Measurements from ENCODE around the gene HEG1. TPM values are rescaled to one million over a fixed set of nuclear protein-coding genes. Genes with fewer than 3 reads are reported as not detected.

The HEG1 gene
- total RNA-seq (2022) (51.8 and 69.8 TPM in 2 replicates), Bru-seq, nascent RNA (percentile 92 among the genes with signal in this experiment), BruChase-seq, experiment 1, labeled RNA remaining after a 2-hour chase (percentile 90 among the genes with signal in this experiment), BruChase-seq, experiment 2, labeled RNA remaining after a 6-hour chase (percentile 85 among the genes with signal in this experiment)
- long read RNA-seq, partial matches to known transcripts = 2 of 43 reads
- long read RNA-seq, other reads (novel, unspliced or antisense) = 41 of 43 reads

GRCh38 chr3:125055913-125056745 lies at the start of gene HEG1:
Gene HEG1, minus strand, starts transcription at chr3:125055997. Its CDS starts 107 bp downstream, at chr3:125055890.
- H3K4me1 Mint-ChIP-seq (ENCODE audit: low read depth, unreplicated experiment) = peaks cover 49% of the 10 kb centered on the region
- H3K27ac Mint-ChIP-seq (ENCODE audit: unreplicated experiment) = peak within 1 kb of the TSS; percentile 33

GRCh38 chr3:125105116-125105515 lies 49.3 kb upstream of the HEG1 start:
- Histone ChIP-seq H3K4me1 (no peaks in the 10 kb centered on the region), H3K9me3 (no peaks in the 10 kb centered on the region), H3K27me3 (replicated peaks; ENCODE audit: control insufficient read depth, insufficient read depth, low read length) (no peaks in the 10 kb centered on the region), H3K4me3 (ENCODE audit: low read depth, low read length) (no peak overlapping the region), H3K36me3 (ENCODE audit: control insufficient read depth, insufficient read depth, low read length) (no peaks in the 10 kb centered on the region; the same call in 1 of the 2 replicates)
- intact Hi-C loops (cut with micrococcal nuclease; ENCODE audit: unreplicated experiment) = no loop called here
- ChIA-PET CTCF (no interaction called here), POLR2A (no interaction called here)
- no peak overlapping the region for H3K4me3 Mint-ChIP-seq (ENCODE audit: unreplicated experiment)
- H3K4me1 Mint-ChIP-seq (ENCODE audit: low read depth, unreplicated experiment) = no peaks in the 10 kb centered on the region
- peaks cover 2% of the 10 kb centered on the region for H3K9me3 Mint-ChIP-seq (ENCODE audit: unreplicated experiment)
- no TSS peak for BruUV-seq (replicated peaks)
- H3K27ac Mint-ChIP-seq (ENCODE audit: unreplicated experiment) = no peak overlapping the region
- DNase-seq = no peak
- no peaks in the 10 kb centered on the region for H3K27me3 Mint-ChIP-seq (ENCODE audit: insufficient read depth, unreplicated experiment)
- no peak for TF ChIP-seq CTCF (IDR thresholded peaks at IDR 0.05; ENCODE audit: insufficient read depth in 1 of 2, low read depth in 1 of 2, low read length in 1 of 2, severe bottlenecking in 1 of 2, unreplicated experiment in 1 of 2)
- H3K36me3 Mint-ChIP-seq (ENCODE audit: insufficient read depth, unreplicated experiment) = peaks cover under 1% of the 10 kb centered on the region

More at GRCh38 chr3:125055913-125056745, at the start of gene HEG1:
- Mint-ChIP-seq H3K4me3 (ENCODE audit: unreplicated experiment) (peak within 1 kb of the TSS; percentile 84), H3K36me3 (ENCODE audit: insufficient read depth, unreplicated experiment) (peaks cover 31% of the 10 kb centered on the region), H3K9me3 (ENCODE audit: unreplicated experiment) (peaks cover 9% of the 10 kb centered on the region), H3K27me3 (ENCODE audit: insufficient read depth, unreplicated experiment) (no peaks in the 10 kb centered on the region)
- POLR2A ChIA-PET = no interaction called here
- no peaks in the 10 kb centered on the region for H3K9me3 ChIP-seq
- no peaks in the 10 kb centered on the region for H3K27me3 ChIP-seq (replicated peaks; ENCODE audit: control insufficient read depth, insufficient read depth, low read length)
- no peak for TF ChIP-seq CTCF (IDR thresholded peaks at IDR 0.05; ENCODE audit: insufficient read depth in 1 of 2, low read depth in 1 of 2, low read length in 1 of 2, severe bottlenecking in 1 of 2, unreplicated experiment in 1 of 2)
- intact Hi-C loops (cut with micrococcal nuclease; ENCODE audit: unreplicated experiment) = loop anchor here (1.0 to 2.0 kb wide), 2 partner anchors 53 to 61 kb away; no protein-coding TSS in a partner anchor
- DNase-seq = peak; percentile 85 to 90
- CTCF ChIA-PET = no interaction called here
- TSS peak; percentile 81 for BruUV-seq (replicated peaks)
- no peaks in the 10 kb centered on the region for H3K36me3 ChIP-seq (ENCODE audit: control insufficient read depth, insufficient read depth, low read length)
- peaks cover 64% of the 10 kb centered on the region for H3K4me1 ChIP-seq
- peak within 1 kb of the TSS; percentile 64 for H3K4me3 ChIP-seq (ENCODE audit: low read depth, low read length)

- H3K9me3 ChIP-seq = no peaks in the 10 kb centered on the region
- ChIA-PET CTCF (no interaction called here), POLR2A (no interaction called here)
- TF ChIP-seq CTCF (IDR thresholded peaks at IDR 0.05; ENCODE audit: insufficient read depth in 1 of 2, low read depth in 1 of 2, low read length in 1 of 2, severe bottlenecking in 1 of 2, unreplicated experiment in 1 of 2) = no peak
- Mint-ChIP-seq H3K27me3 (ENCODE audit: insufficient read depth, unreplicated experiment) (no peaks in the 10 kb centered on the region), H3K9me3 (ENCODE audit: unreplicated experiment) (peaks cover 7% of the 10 kb centered on the region), H3K27ac (ENCODE audit: unreplicated experiment) (no peak overlapping the region), H3K4me1 (ENCODE audit: low read depth, unreplicated experiment) (no peaks in the 10 kb centered on the region), H3K36me3 (ENCODE audit: insufficient read depth, unreplicated experiment) (peaks cover 5% of the 10 kb centered on the region), H3K4me3 (ENCODE audit: unreplicated experiment) (no peak overlapping the region)
- BruUV-seq (replicated peaks) = no TSS peak
- H3K4me1 ChIP-seq = no peaks in the 10 kb centered on the region
- no peaks in the 10 kb centered on the region; the same call in 1 of the 2 replicates for H3K36me3 ChIP-seq (ENCODE audit: control insufficient read depth, insufficient read depth, low read length)
- no peaks in the 10 kb centered on the region for H3K27me3 ChIP-seq (replicated peaks; ENCODE audit: control insufficient read depth, insufficient read depth, low read length)
- intact Hi-C loops (cut with micrococcal nuclease; ENCODE audit: unreplicated experiment) = no loop called here
- no peak overlapping the region for H3K4me3 ChIP-seq (ENCODE audit: low read depth, low read length)
- no peak for DNase-seq
Measured at GRCh38 chr3:125104639-125105038, 48.8 kb upstream of the HEG1 start.

All from Caco-2 (cell line).